ENCODE measurements around the gene NKTR. TPM values are rescaled to one million over a fixed set of nuclear protein-coding genes. Genes with fewer than 3 reads are reported as not detected.
"Not testable (repeated sequence)": the region's sequence is repeated elsewhere in the genome, so short reads cannot be mapped to it uniquely, and the experiment has no call there.

Gene NKTR
- polyA plus RNA-seq, 1 of the 3 experiments (the other 2 are of a cell fraction) = 19.2 TPM

DNA sequence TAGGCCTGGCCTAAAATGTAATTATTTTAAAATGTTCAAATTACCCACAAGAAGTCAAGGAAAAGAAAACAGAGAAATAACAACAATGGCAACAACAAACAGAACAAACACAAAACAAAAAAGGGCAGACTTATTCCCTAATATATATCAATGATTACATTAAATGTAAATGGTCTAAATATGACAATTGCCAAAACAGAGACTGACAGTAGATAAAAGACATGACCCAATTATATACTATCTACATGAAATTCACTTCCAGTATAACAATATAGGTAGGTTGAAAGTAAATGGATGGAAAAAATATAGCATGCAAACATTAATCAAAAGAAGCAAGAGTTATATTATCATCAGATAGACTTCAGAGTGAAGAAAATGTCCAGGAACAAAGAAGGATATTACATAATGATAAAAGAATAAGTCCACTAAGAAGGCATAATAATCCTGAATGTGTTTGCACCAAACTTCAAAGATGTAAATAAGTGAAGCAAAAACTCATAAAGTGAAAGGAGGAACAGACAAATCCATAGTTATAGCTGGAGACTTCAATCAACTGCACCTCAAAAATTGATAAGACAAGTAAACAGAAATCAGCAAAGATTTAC lies 25.2 kb upstream of the NKTR start:
- H3K4me1 ChIP-seq (ENCODE audit: control insufficient read depth in 1 of 2, insufficient read depth in 2 of 2, low read depth in 1 of 2, low read length in 1 of 2) = no peaks in the 10 kb centered on the region; a peak in 2 of 4 replicates
- H3K79me2 ChIP-seq (ENCODE audit: insufficient read depth) = peaks cover 97% of the 10 kb centered on the region
- ChIA-PET POLR2A (no interaction called here), CTCF (interaction anchor here (0.6 to 1.2 kb wide), 2 partner anchors 169 to 240 kb away, joined by 3 read pairs; no protein-coding TSS in a partner anchor)
- H3K4me2 ChIP-seq = no peak overlapping the region
- H3K36me3 ChIP-seq (replicated peaks in 1 of 2; ENCODE audit: control insufficient read depth in 1 of 2, insufficient read depth in 2 of 2, low read length in 1 of 2) = peaks cover 6 to 60% of the 10 kb centered on the region in 2 experiments
- TF ChIP-seq JUND (IDR thresholded peaks at IDR 0.05) (no peak), TEAD4 (IDR thresholded peaks at IDR 0.05; ENCODE audit: borderline replicate concordance, insufficient read depth) (no peak), NFIC (IDR thresholded peaks at IDR 0.05; ENCODE audit: borderline replicate concordance) (no peak)
- TF ChIP-seq, protein P1, sequence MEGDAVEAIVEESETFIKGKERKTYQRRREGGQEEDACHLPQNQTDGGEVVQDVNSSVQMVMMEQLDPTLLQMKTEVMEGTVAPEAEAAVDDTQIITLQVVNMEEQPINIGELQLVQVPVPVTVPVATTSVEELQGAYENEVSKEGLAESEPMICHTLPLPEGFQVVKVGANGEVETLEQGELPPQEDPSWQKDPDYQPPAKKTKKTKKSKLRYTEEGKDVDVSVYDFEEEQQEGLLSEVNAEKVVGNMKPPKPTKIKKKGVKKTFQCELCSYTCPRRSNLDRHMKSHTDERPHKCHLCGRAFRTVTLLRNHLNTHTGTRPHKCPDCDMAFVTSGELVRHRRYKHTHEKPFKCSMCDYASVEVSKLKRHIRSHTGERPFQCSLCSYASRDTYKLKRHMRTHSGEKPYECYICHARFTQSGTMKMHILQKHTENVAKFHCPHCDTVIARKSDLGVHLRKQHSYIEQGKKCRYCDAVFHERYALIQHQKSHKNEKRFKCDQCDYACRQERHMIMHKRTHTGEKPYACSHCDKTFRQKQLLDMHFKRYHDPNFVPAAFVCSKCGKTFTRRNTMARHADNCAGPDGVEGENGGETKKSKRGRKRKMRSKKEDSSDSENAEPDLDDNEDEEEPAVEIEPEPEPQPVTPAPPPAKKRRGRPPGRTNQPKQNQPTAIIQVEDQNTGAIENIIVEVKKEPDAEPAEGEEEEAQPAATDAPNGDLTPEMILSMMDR (IDR thresholded peaks at IDR 0.05) = no peak
- H3F3A ChIP-seq (replicated peaks; ENCODE audit: insufficient read depth) = peaks cover 6% of the 10 kb centered on the region
- H4K20me1 ChIP-seq (ENCODE audit: insufficient read depth) = no peaks in the 10 kb centered on the region
- no peak for DNase-seq
- no peak overlapping the region for H3K27ac ChIP-seq (ENCODE audit: low read depth in 2 of 2, low read length in 1 of 2)
- H3K9me3 ChIP-seq = peaks cover 17% of the 10 kb centered on the region
- H3K27me3 ChIP-seq (ENCODE audit: insufficient read depth) = no peaks in the 10 kb centered on the region
- H3K4me3 ChIP-seq (ENCODE audit: low read depth in 2 of 2, low read length in 1 of 2) = no peak overlapping the region
- no peaks in the 10 kb centered on the region for H3K9me2 ChIP-seq
- H3K9ac ChIP-seq = no peak overlapping the region
- no peak overlapping the region for H2AFZ ChIP-seq (ENCODE audit: low read depth)

DNA sequence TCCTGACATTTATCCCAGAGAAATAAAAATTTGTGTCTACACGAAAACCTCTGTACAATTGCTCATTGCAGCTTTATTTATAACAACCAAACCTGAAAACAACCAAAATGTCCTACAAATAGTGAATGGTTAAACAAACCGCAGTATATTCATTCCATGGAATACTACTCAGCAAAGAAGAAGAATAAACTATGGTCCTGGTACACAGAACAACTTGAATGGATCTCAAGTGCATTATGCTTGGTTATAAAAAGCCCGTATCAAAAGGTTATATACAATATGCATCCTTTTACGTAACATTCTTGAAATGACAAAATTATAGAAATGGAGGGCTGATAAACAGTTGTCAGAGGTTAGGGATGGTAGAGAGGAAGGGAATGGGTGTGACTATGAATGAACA lies 22.4 kb upstream of the NKTR start:
- TF ChIP-seq, protein P2, sequence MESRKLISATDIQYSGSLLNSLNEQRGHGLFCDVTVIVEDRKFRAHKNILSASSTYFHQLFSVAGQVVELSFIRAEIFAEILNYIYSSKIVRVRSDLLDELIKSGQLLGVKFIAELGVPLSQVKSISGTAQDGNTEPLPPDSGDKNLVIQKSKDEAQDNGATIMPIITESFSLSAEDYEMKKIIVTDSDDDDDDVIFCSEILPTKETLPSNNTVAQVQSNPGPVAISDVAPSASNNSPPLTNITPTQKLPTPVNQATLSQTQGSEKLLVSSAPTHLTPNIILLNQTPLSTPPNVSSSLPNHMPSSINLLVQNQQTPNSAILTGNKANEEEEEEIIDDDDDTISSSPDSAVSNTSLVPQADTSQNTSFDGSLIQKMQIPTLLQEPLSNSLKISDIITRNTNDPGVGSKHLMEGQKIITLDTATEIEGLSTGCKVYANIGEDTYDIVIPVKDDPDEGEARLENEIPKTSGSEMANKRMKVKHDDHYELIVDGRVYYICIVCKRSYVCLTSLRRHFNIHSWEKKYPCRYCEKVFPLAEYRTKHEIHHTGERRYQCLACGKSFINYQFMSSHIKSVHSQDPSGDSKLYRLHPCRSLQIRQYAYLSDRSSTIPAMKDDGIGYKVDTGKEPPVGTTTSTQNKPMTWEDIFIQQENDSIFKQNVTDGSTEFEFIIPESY (IDR thresholded peaks at IDR 0.05; ENCODE audit: borderline replicate concordance, low read depth) = no peak
- TF ChIP-seq FOXM1 (IDR thresholded peaks at IDR 0.05; ENCODE audit: low read depth) = no peak
- TF ChIP-seq, protein P1 (IDR thresholded peaks at IDR 0.05) = no peak
- no peak for TF ChIP-seq EZH2phosphoT487 (IDR thresholded peaks at IDR 0.05; ENCODE audit: borderline replicate concordance, low read depth)
- TF ChIP-seq EP300 (IDR thresholded peaks at IDR 0.05; ENCODE audit: borderline replicate concordance in 1 of 2, low read depth in 1 of 2, low read length in 1 of 2) = no peak
- Histone ChIP-seq H3K79me2 (ENCODE audit: insufficient read depth) (peaks cover 85% of the 10 kb centered on the region), H3K27me3 (ENCODE audit: insufficient read depth) (no peaks in the 10 kb centered on the region), H3K9me2 (no peaks in the 10 kb centered on the region), H2AFZ (ENCODE audit: low read depth) (no peak overlapping the region), H3K36me3 (replicated peaks in 1 of 2; ENCODE audit: control insufficient read depth in 1 of 2, insufficient read depth in 2 of 2, low read length in 1 of 2) (peaks cover 6 to 52% of the 10 kb centered on the region in 2 experiments), H3K4me3 (ENCODE audit: low read depth in 2 of 2, low read length in 1 of 2) (no peak overlapping the region), H3K4me2 (no peak overlapping the region), H3F3A (replicated peaks; ENCODE audit: insufficient read depth) (peaks cover 6% of the 10 kb centered on the region), H3K27ac (ENCODE audit: low read depth in 2 of 2, low read length in 1 of 2) (no peak overlapping the region), H3K9me3 (peaks cover 17% of the 10 kb centered on the region), H3K9ac (no peak overlapping the region), H4K20me1 (ENCODE audit: insufficient read depth) (no peaks in the 10 kb centered on the region), H3K4me1 (ENCODE audit: control insufficient read depth in 1 of 2, insufficient read depth in 2 of 2, low read depth in 1 of 2, low read length in 1 of 2) (peaks cover 0 to 6% of the 10 kb centered on the region in 2 experiments; a peak in 2 of 4 replicates)
- 97% methylated on average over 4 of the region's 4 CpGs for WGBS (ENCODE audit: low lambda C conversion rate)
- DNase-seq = no peak
- CTCF ChIA-PET = no interaction called here
- POLR2A ChIA-PET = no interaction called here

DNA sequence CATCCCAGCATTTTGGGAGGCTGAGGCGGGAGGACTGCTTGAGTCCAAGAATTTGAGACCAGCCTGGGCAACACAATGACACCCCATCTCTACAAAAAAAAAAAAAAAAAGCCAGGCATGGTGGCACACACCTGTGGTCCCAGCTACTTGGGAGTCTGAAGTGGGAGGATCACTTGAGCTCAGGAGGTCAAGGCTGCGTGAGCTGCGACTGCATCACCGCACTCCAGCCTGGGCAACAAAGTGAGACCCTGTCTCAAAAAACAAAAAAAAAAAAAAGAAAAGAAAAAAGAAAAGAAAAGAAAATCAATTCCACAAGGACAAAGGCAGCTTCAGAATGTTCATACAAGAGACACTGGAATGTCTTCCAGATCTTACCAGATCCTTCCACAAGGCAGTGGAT lies 21.1 kb upstream of the NKTR start:
- 98% methylated on average over 4 of the region's 4 CpGs for WGBS (ENCODE audit: low lambda C conversion rate)

More for the DNA sequence above, 21.1 kb upstream of the NKTR start:
- Histone ChIP-seq H3K79me2 (ENCODE audit: insufficient read depth) (peaks cover 72% of the 10 kb centered on the region), H3K36me3 (replicated peaks in 1 of 2; ENCODE audit: control insufficient read depth in 1 of 2, insufficient read depth in 2 of 2, low read length in 1 of 2) (peaks cover 4 to 39% of the 10 kb centered on the region in 2 experiments)
- H3K9me2 ChIP-seq; H3K27ac ChIP-seq (ENCODE audit: low read depth in 2 of 2, low read length in 1 of 2); POLR2A ChIA-PET; DNase-seq; H3K4me1 ChIP-seq (ENCODE audit: control insufficient read depth in 1 of 2, insufficient read depth in 2 of 2, low read depth in 1 of 2, low read length in 1 of 2); H3K4me2 ChIP-seq; H4K20me1 ChIP-seq (ENCODE audit: insufficient read depth); H3K9ac ChIP-seq; H3F3A ChIP-seq (replicated peaks; ENCODE audit: insufficient read depth); H3K4me3 ChIP-seq (ENCODE audit: low read depth in 2 of 2, low read length in 1 of 2); H3K27me3 ChIP-seq (ENCODE audit: insufficient read depth); H3K9me3 ChIP-seq; H2AFZ ChIP-seq (ENCODE audit: low read depth): not testable (repeated sequence)
- CTCF ChIA-PET = interaction anchor here (0.9 to 1.0 kb wide), 2 partner anchors 27 to 31 kb away, joined by 3 to 4 read pairs; no protein-coding TSS in a partner anchor
